OCI-LY7 (cell line): Measurements from ENCODE around the gene RNF145. TPM values are rescaled to one million over a fixed set of nuclear protein-coding genes. Genes with fewer than 3 reads are reported as not detected.

Experiments
- BruUV-seq: library from RNA; stranded (reverse); fragments of 400-500 nt; replicated peaks from 2 replicates; lab custom pipeline; 2021; lab: Mats Ljungman, UMichigan
- CTCF ChIA-PET: fragments of 300-600 bp; sonication (Branson Sonifier 250); formaldehyde crosslinking; loops from one replicate; lab custom pipeline; 2022; ENCODE audit warnings: antibody characterized with exemption; ENCODE audit not compliant: unreplicated experiment; lab: Charles Lee
- POLR2A ChIA-PET: fragments of 300-600 bp; sonication (Branson Sonifier 250); formaldehyde crosslinking; loops from one replicate; lab custom pipeline; 2022; ENCODE audit warnings: antibody characterized with exemption; lab: Charles Lee
- DNase-seq: peaks from one replicate; pipeline ENCODE4 v3.0.0-alpha.2; 2015; ENCODE audit warnings: low spot score
- H2AFZ ChIP-seq: fragments of 200-600 bp; sonication (generic), shearing (Covaris generic); 2 replicates; pipeline ENCODE4 v1.6.1; 2014; ENCODE audit warnings: mild to moderate bottlenecking, antibody characterized with exemption, low read length, moderate library complexity
- H3K27ac ChIP-seq: fragments of 200-600 bp; sonication (generic); 2 replicates; pipeline ENCODE4 v1.5.1; 2014; ENCODE audit warnings: mixed run types, low read depth, mild to moderate bottlenecking, moderate library complexity, low read length, inconsistent platforms; ENCODE audit not compliant: poor library complexity, severe bottlenecking
- H3K36me3 ChIP-seq: fragments of 200-600 bp; sonication (generic); 2 replicates; pipeline ENCODE4 v1.6.1; 2014; ENCODE audit warnings: mild to moderate bottlenecking, antibody characterized with exemption, low read length, moderate library complexity, mixed read lengths; ENCODE audit not compliant: insufficient read depth
- H3K4me1 ChIP-seq: fragments of 200-600 bp; sonication (generic); 2 replicates; pipeline ENCODE4 v1.5.1; 2014; ENCODE audit warnings: mild to moderate bottlenecking, low read length; ENCODE audit not compliant: insufficient read depth, poor library complexity, severe bottlenecking
- H3K4me2 ChIP-seq: fragments of 200-600 bp; sonication (generic); 2 replicates; pipeline ENCODE4 v1.6.1; 2014; ENCODE audit warnings: mild to moderate bottlenecking, low read length
- H3K4me3 ChIP-seq: fragments of 200-600 bp; sonication (generic); 2 replicates; pipeline ENCODE4 v1.5.1; 2014; ENCODE audit warnings: mild to moderate bottlenecking, low read depth, low read length; ENCODE audit not compliant: poor library complexity, severe bottlenecking
- H3K79me2 ChIP-seq: fragments of 200-600 bp; sonication (generic); 2 replicates; pipeline ENCODE4 v1.6.1; 2016; ENCODE audit warnings: low read depth, mild to moderate bottlenecking, low read length, moderate library complexity, mixed read lengths; ENCODE audit not compliant: insufficient read depth
- H3K9me2 ChIP-seq: fragments of 200-600 bp; sonication (generic); 2 replicates; pipeline ENCODE4 v1.6.1; 2016; ENCODE audit warnings: mild to moderate bottlenecking, low read length, mixed read lengths; ENCODE audit not compliant: insufficient read depth
- H3K9me3 ChIP-seq: fragments of 200-600 bp; sonication (generic); 2 replicates; pipeline ENCODE4 v1.6.1; 2014; ENCODE audit warnings: mild to moderate bottlenecking, mixed run types, low read length, mixed read lengths
- H4K20me1 ChIP-seq: fragments of 200-600 bp; sonication (generic); 2 replicates; pipeline ENCODE4 v1.6.1; 2014; ENCODE audit warnings: mild to moderate bottlenecking, antibody characterized with exemption, low read length, moderate library complexity, mixed read lengths; ENCODE audit not compliant: insufficient read depth
- EZH2phosphoT487 ChIP-seq: fragments of 200-600 bp; sonication (generic); IDR thresholded peaks from 2 replicates; pipeline ENCODE4 v1.6.1; 2018; ENCODE audit warnings: low read depth, borderline replicate concordance, mild to moderate bottlenecking, mixed run types, antibody characterized with exemption, low read length, moderate library complexity, mixed read lengths
- intact Hi-C: fragments of 100-400 bp; cut with micrococcal nuclease; formaldehyde crosslinking; loops from one replicate; pipeline ENCODE4 v1.10.0; 2022; ENCODE audit not compliant: unreplicated experiment
- total RNA-seq, 2 experiments: library from RNA; depleted of rRNA in 1 of 2; stranded (reverse); fragments of >200 nt in 1 of 2; shearing (Covaris generic) in 1 of 2; gene quantifications; 2 replicates each; pipeline ENCODE4 v1.2.3, GENCODE V29; 2014 to 2022
- TF ChIP-seq, protein P1 (sequence below): fragments of 200-600 bp; sonication (generic); conservative IDR thresholded peaks from 2 replicates; pipeline ENCODE4 v1.5.1; 2014; ENCODE audit warnings: mild to moderate bottlenecking, antibody characterized with exemption, low read length, moderate library complexity, mixed read lengths

RNF145 gene
- total RNA-seq, 2 experiments from 2014 or later = 18.6 to 34.9 TPM

DNA sequence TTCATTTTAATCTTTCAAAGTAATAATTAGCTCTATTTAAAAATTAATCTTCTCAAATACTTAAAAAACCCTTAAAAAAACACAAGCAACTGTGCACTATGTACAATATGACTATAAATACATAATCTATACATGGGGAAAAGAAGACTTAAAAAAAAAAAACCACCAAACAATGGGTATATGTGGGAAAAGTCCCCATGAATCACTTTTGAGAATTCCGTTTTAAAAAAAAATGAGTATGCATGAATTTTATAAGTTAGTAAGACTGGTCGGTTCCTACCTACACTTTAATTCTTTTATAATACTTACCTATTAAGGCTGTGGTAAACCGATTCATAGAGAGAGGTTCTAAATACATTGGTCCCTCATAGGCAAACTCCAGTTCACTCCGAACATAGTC lies 27.7 kb downstream of the RNF145 start:
- Histone ChIP-seq H3K36me3 (peaks cover 69% of the 10 kb centered on the region), H3K27ac (no peak overlapping the region), H2AFZ (no peak overlapping the region), H3K9me3 (no peaks in the 10 kb centered on the region), H3K9me2 (no peaks in the 10 kb centered on the region), H3K79me2 (peaks cover 4% of the 10 kb centered on the region; the same call in 1 of the 2 replicates), H3K4me3 (no peak overlapping the region), H4K20me1 (no peaks in the 10 kb centered on the region), H3K4me2 (no peak overlapping the region), H3K4me1 (no peaks in the 10 kb centered on the region)
- DNase-seq = no peak
- CTCF ChIA-PET = no interaction called here
- no peak for TF ChIP-seq EZH2phosphoT487
- TF ChIP-seq, protein P1, sequence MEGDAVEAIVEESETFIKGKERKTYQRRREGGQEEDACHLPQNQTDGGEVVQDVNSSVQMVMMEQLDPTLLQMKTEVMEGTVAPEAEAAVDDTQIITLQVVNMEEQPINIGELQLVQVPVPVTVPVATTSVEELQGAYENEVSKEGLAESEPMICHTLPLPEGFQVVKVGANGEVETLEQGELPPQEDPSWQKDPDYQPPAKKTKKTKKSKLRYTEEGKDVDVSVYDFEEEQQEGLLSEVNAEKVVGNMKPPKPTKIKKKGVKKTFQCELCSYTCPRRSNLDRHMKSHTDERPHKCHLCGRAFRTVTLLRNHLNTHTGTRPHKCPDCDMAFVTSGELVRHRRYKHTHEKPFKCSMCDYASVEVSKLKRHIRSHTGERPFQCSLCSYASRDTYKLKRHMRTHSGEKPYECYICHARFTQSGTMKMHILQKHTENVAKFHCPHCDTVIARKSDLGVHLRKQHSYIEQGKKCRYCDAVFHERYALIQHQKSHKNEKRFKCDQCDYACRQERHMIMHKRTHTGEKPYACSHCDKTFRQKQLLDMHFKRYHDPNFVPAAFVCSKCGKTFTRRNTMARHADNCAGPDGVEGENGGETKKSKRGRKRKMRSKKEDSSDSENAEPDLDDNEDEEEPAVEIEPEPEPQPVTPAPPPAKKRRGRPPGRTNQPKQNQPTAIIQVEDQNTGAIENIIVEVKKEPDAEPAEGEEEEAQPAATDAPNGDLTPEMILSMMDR = no peak
- intact Hi-C loops = no loop called here
- BruUV-seq = no TSS peak
- POLR2A ChIA-PET = interaction anchor here (0.7 to 2.4 kb wide), 5 partner anchors 9 to 18 kb away, joined by 3 to 20 read pairs (median 3); no protein-coding TSS in a partner anchor

DNA sequence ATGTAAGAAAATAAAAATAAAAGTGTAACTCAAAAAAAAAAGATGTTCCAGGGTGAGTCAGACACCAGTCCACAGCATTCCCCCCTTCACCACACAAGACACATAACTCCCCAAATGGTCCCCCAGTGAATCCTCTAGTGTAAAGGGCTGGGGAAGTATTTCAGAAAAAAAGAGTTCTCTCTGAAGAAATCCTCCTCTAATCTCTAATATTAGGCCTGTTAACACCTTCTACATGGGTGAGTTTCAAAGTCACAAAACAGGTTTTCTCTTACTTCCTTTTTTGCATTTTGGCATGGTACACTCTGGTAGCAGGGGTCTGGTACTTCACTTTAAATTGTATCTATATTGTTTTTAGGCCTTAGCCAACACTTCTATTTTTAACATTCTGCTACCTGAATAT lies 28.2 kb downstream of the RNF145 start:
- Histone ChIP-seq H3K79me2 (peaks cover 4% of the 10 kb centered on the region; the same call in 1 of the 2 replicates), H4K20me1 (no peaks in the 10 kb centered on the region), H3K4me1 (no peaks in the 10 kb centered on the region), H3K9me2 (no peaks in the 10 kb centered on the region), H3K4me3 (no peak overlapping the region), H3K9me3 (no peaks in the 10 kb centered on the region), H3K27ac (no peak overlapping the region), H3K36me3 (peaks cover 69% of the 10 kb centered on the region), H2AFZ (no peak overlapping the region), H3K4me2 (no peak overlapping the region)
- ChIA-PET POLR2A (interaction anchor here (1.1 to 2.4 kb wide), 4 partner anchors 10 to 18 kb away, joined by 3 to 20 read pairs (median 3); no protein-coding TSS in a partner anchor), CTCF (no interaction called here)
- BruUV-seq = no TSS peak
- no peak for DNase-seq
- intact Hi-C loops = no loop called here
- TF ChIP-seq, protein P1 = no peak
- TF ChIP-seq EZH2phosphoT487 = no peak

DNA sequence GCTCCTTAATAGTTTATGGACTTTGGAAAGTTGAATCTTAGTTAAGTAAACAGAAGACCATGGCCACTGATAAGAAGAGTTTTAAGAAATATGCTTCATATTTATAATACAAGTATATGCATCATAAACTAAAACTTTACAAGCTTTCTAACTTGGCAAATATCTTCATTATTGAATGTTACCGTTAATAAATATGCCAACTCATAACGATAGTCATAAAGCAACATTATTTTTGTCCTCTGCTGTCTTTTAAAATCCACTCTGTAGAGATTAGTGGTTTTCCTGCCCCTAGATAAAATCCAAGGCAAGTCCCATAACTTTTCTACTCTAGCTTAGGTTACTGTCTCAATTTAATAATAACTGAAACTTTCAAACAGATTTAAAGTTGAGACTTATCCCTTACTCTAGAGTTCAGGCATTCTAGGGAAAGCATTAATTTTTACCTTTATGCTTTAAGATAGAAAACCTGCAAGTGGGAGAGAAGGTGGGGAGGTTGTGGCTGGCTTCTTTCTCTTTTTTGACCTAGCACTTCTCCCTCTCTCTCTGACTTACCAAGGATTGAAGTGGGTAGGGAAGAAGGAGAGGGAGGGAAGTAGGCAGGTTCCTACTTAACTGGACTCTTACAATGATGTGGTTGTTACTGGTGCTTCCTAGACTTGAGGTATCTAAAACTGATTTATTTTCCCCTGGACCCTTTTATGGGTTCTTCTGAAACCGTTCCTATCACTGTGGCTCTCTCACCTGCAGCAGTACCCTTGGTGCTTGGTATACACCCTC lies 29.6 kb downstream of the RNF145 start:
- no peaks in the 10 kb centered on the region for H3K9me2 ChIP-seq
- no peak overlapping the region for H3K4me2 ChIP-seq
- POLR2A ChIA-PET = interaction anchor here (1.4 to 2.4 kb wide), 2 partner anchors 11 to 12 kb away, joined by 3 to 20 read pairs; no protein-coding TSS in a partner anchor
- H4K20me1 ChIP-seq = no peaks in the 10 kb centered on the region
- H3K4me3 ChIP-seq = no peak overlapping the region
- H3K27ac ChIP-seq = no peak overlapping the region
- peaks cover 68% of the 10 kb centered on the region for H3K36me3 ChIP-seq
- H3K79me2 ChIP-seq = peaks cover 4% of the 10 kb centered on the region; the same call in 1 of the 2 replicates
- H3K9me3 ChIP-seq = no peaks in the 10 kb centered on the region
- CTCF ChIA-PET = no interaction called here
- no peaks in the 10 kb centered on the region for H3K4me1 ChIP-seq
- no peak overlapping the region for H2AFZ ChIP-seq
- TF ChIP-seq, protein P1 = no peak
- no peak for TF ChIP-seq EZH2phosphoT487
- no TSS peak for BruUV-seq
- intact Hi-C loops = no loop called here
- no peak for DNase-seq
